ENCODE results near the gene PPARA. TPM values are rescaled to one million over a fixed set of nuclear protein-coding genes. Genes with fewer than 3 reads are reported as not detected.

Gene PPARA
- total and polyA plus RNA-seq, 2 experiments from 2014 or later, result 4.7 to 12.6 TPM

DNA sequence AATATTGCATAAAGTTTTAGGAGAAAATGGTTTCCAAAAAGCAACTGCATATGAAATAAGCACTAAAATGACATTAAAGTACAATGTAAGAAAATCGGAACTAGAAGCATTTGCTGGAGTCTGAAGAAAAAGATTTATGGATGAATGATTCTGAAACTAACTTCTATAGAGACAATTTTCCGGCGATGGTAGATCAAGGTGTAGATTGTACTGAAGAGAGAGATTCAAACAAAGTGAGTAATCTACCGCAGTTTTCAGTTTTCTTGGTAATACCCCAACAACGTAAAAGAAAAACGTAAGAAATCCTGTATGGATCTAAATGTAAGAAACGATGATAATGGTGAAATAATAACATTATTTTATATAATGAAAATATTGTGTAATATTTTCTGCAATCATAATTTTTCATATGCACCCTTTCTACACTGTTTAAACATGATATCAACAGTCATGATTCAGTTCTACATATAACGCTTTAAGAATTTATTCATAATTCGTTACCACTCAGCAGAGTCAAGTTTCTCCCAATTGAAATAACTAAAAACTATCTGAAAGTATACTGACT lies 101.6 kb downstream of the PPARA start:
- Mint-ChIP-seq H3K36me3 (ENCODE audit: low read depth) (no peaks in the 10 kb centered on the region; the same call in 2 of the 3 replicates), H3K27me3 (ENCODE audit: insufficient read depth, low read depth, poor library complexity) (peaks cover 19% of the 10 kb centered on the region), H3K4me1 (peaks cover 14% of the 10 kb centered on the region), H3K9me3 (no peaks in the 10 kb centered on the region; the same call in 2 of the 3 replicates), H3K4me3 (peak overlapping the region; percentile 78; the same call in 1 of the 3 replicates), H3K27ac (no peak overlapping the region)
- Histone ChIP-seq H3F3A (replicated peaks; ENCODE audit: low read depth) (no peaks in the 10 kb centered on the region), H3K9me2 (ENCODE audit: insufficient read depth) (no peaks in the 10 kb centered on the region), H3K4me2 (no peak overlapping the region), H3K4me1 (ENCODE audit: insufficient read depth) (peaks cover 6% of the 10 kb centered on the region), H3K27me3 (ENCODE audit: insufficient read depth) (peaks cover 10% of the 10 kb centered on the region), H3K27ac (ENCODE audit: low read depth) (no peak overlapping the region), H4K20me1 (replicated peaks; ENCODE audit: insufficient read depth) (no peaks in the 10 kb centered on the region), H2AFZ (no peak overlapping the region), H3K79me2 (replicated peaks; ENCODE audit: insufficient read depth) (no peaks in the 10 kb centered on the region), H3K4me3 (no peak overlapping the region), H3K36me3 (ENCODE audit: insufficient read depth) (no peaks in the 10 kb centered on the region)
- TF ChIP-seq STAT1 (IDR thresholded peaks at IDR 0.05; ENCODE audit: unreplicated experiment) (no peak), ZNF114 (CRISPR knock-in tag; IDR thresholded peaks at IDR 0.05) (no peak), NANOG (IDR thresholded peaks at IDR 0.05; ENCODE audit: borderline replicate concordance) (no peak), CREB1 (CRISPR knock-in tag; IDR thresholded peaks at IDR 0.05; ENCODE audit: low read depth) (no peak), EZH2 (IDR thresholded peaks at IDR 0.05; ENCODE audit: low read depth, unreplicated experiment) (no peak), JUNB (IDR thresholded peaks at IDR 0.05; ENCODE audit: unreplicated experiment) (no peak)
- TF ChIP-seq, protein P1, sequence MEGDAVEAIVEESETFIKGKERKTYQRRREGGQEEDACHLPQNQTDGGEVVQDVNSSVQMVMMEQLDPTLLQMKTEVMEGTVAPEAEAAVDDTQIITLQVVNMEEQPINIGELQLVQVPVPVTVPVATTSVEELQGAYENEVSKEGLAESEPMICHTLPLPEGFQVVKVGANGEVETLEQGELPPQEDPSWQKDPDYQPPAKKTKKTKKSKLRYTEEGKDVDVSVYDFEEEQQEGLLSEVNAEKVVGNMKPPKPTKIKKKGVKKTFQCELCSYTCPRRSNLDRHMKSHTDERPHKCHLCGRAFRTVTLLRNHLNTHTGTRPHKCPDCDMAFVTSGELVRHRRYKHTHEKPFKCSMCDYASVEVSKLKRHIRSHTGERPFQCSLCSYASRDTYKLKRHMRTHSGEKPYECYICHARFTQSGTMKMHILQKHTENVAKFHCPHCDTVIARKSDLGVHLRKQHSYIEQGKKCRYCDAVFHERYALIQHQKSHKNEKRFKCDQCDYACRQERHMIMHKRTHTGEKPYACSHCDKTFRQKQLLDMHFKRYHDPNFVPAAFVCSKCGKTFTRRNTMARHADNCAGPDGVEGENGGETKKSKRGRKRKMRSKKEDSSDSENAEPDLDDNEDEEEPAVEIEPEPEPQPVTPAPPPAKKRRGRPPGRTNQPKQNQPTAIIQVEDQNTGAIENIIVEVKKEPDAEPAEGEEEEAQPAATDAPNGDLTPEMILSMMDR (conservative IDR thresholded peaks at IDR 0.05; ENCODE audit: low read depth in 2 of 2), result no peak
- TF ChIP-seq, protein P2, sequence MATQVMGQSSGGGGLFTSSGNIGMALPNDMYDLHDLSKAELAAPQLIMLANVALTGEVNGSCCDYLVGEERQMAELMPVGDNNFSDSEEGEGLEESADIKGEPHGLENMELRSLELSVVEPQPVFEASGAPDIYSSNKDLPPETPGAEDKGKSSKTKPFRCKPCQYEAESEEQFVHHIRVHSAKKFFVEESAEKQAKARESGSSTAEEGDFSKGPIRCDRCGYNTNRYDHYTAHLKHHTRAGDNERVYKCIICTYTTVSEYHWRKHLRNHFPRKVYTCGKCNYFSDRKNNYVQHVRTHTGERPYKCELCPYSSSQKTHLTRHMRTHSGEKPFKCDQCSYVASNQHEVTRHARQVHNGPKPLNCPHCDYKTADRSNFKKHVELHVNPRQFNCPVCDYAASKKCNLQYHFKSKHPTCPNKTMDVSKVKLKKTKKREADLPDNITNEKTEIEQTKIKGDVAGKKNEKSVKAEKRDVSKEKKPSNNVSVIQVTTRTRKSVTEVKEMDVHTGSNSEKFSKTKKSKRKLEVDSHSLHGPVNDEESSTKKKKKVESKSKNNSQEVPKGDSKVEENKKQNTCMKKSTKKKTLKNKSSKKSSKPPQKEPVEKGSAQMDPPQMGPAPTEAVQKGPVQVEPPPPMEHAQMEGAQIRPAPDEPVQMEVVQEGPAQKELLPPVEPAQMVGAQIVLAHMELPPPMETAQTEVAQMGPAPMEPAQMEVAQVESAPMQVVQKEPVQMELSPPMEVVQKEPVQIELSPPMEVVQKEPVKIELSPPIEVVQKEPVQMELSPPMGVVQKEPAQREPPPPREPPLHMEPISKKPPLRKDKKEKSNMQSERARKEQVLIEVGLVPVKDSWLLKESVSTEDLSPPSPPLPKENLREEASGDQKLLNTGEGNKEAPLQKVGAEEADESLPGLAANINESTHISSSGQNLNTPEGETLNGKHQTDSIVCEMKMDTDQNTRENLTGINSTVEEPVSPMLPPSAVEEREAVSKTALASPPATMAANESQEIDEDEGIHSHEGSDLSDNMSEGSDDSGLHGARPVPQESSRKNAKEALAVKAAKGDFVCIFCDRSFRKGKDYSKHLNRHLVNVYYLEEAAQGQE (IDR thresholded peaks at IDR 0.05; ENCODE audit: unreplicated experiment), result no peak
- TF ChIP-seq, protein P3, sequence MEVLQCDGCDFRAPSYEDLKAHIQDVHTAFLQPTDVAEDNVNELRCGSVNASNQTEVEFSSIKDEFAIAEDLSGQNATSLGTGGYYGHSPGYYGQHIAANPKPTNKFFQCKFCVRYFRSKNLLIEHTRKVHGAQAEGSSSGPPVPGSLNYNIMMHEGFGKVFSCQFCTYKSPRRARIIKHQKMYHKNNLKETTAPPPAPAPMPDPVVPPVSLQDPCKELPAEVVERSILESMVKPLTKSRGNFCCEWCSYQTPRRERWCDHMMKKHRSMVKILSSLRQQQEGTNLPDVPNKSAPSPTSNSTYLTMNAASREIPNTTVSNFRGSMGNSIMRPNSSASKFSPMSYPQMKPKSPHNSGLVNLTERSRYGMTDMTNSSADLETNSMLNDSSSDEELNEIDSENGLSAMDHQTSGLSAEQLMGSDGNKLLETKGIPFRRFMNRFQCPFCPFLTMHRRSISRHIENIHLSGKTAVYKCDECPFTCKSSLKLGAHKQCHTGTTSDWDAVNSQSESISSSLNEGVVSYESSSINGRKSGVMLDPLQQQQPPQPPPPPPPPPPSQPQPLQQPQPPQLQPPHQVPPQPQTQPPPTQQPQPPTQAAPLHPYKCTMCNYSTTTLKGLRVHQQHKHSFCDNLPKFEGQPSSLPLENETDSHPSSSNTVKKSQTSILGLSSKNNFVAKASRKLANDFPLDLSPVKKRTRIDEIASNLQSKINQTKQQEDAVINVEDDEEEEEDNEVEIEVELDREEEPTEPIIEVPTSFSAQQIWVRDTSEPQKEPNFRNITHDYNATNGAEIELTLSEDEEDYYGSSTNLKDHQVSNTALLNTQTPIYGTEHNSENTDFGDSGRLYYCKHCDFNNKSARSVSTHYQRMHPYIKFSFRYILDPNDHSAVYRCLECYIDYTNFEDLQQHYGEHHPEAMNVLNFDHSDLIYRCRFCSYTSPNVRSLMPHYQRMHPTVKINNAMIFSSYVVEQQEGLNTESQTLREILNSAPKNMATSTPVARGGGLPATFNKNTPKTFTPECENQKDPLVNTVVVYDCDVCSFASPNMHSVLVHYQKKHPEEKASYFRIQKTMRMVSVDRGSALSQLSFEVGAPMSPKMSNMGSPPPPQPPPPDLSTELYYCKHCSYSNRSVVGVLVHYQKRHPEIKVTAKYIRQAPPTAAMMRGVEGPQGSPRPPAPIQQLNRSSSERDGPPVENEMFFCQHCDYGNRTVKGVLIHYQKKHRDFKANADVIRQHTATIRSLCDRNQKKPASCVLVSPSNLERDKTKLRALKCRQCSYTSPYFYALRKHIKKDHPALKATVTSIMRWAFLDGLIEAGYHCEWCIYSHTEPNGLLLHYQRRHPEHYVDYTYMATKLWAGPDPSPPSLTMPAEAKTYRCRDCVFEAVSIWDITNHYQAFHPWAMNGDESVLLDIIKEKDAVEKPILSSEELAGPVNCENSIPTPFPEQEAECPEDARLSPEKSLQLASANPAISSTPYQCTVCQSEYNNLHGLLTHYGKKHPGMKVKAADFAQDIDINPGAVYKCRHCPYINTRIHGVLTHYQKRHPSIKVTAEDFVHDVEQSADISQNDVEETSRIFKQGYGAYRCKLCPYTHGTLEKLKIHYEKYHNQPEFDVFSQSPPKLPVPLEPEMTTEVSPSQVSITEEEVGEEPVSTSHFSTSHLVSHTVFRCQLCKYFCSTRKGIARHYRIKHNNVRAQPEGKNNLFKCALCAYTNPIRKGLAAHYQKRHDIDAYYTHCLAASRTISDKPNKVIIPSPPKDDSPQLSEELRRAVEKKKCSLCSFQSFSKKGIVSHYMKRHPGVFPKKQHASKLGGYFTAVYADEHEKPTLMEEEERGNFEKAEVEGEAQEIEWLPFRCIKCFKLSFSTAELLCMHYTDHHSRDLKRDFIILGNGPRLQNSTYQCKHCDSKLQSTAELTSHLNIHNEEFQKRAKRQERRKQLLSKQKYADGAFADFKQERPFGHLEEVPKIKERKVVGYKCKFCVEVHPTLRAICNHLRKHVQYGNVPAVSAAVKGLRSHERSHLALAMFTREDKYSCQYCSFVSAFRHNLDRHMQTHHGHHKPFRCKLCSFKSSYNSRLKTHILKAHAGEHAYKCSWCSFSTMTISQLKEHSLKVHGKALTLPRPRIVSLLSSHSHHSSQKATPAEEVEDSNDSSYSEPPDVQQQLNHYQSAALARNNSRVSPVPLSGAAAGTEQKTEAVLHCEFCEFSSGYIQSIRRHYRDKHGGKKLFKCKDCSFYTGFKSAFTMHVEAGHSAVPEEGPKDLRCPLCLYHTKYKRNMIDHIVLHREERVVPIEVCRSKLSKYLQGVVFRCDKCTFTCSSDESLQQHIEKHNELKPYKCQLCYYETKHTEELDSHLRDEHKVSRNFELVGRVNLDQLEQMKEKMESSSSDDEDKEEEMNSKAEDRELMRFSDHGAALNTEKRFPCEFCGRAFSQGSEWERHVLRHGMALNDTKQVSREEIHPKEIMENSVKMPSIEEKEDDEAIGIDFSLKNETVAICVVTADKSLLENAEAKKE (CRISPR knock-in tag; IDR thresholded peaks at IDR 0.05), result no peak
- ATAC-seq (no peak), DNase-seq (ENCODE audit: low spot score) (no peak)

Measured in GM23338 (cell line).